ENCODE data around the gene TPH1.

DNA sequence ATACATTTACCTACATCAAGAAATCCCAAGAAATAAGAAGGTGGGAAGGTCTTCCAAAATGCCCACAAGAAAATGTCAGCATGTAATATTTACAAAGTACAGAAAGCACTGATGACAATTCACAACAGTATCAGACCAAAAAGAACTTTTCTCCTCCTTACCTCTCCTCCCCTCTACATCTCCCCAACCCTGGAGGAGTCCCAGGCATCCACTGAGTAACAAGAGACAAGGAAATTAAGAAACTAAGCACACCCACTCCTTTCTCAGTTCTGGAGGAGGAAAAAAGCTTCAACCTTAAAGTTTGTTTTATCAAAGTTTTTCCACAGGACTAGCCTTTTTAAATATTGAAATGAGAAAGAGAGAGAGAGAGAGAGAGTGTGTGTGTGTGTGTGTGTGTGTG lies 31.2 kb downstream of the TPH1 start:
- TF ChIP-seq, protein P1, sequence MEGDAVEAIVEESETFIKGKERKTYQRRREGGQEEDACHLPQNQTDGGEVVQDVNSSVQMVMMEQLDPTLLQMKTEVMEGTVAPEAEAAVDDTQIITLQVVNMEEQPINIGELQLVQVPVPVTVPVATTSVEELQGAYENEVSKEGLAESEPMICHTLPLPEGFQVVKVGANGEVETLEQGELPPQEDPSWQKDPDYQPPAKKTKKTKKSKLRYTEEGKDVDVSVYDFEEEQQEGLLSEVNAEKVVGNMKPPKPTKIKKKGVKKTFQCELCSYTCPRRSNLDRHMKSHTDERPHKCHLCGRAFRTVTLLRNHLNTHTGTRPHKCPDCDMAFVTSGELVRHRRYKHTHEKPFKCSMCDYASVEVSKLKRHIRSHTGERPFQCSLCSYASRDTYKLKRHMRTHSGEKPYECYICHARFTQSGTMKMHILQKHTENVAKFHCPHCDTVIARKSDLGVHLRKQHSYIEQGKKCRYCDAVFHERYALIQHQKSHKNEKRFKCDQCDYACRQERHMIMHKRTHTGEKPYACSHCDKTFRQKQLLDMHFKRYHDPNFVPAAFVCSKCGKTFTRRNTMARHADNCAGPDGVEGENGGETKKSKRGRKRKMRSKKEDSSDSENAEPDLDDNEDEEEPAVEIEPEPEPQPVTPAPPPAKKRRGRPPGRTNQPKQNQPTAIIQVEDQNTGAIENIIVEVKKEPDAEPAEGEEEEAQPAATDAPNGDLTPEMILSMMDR (IDR thresholded peaks at IDR 0.05 in 4 of 5, conservative IDR thresholded peaks at IDR 0.05 in 1 of 5): no peak
- TF ChIP-seq POLR2A (IDR thresholded peaks at IDR 0.05): no peak

Data from gastrocnemius medialis (tissue), 4 donors.